C4-2B (cell line): ENCODE measurements around the gene TIMP3.

Source experiments
- ZFX ChIP-seq: fragments of 450-650 bp; IDR thresholded peaks from 2 replicates; pipeline ENCODE4 v1.6.1; 2017
- TF ChIP-seq, protein P1 (sequence below): fragments of 450-650 bp; conservative IDR thresholded peaks from 2 replicates; pipeline ENCODE4 v1.5.1; 2017; ENCODE audit warnings: mild to moderate bottlenecking

DNA sequence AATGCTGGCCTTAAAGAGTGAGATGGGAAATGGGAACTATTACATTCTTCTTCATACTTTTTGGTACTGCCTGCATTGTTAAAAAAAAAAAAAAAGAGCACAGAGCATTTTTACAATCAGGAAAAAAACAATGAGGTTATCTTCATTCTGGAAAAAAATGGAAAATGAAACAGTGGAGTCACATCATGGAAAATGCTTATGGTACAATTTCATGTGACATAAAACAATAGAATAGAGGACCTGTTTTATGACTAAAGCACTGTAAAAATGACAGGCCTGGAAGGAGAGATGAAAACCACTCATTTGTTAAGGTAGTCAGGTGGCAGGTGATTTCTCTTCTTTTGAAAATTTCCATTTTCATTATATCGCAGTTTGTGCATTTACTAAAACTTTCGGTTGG, 75.0 kb downstream of the TIMP3 start:
- TF ChIP-seq, protein P1, sequence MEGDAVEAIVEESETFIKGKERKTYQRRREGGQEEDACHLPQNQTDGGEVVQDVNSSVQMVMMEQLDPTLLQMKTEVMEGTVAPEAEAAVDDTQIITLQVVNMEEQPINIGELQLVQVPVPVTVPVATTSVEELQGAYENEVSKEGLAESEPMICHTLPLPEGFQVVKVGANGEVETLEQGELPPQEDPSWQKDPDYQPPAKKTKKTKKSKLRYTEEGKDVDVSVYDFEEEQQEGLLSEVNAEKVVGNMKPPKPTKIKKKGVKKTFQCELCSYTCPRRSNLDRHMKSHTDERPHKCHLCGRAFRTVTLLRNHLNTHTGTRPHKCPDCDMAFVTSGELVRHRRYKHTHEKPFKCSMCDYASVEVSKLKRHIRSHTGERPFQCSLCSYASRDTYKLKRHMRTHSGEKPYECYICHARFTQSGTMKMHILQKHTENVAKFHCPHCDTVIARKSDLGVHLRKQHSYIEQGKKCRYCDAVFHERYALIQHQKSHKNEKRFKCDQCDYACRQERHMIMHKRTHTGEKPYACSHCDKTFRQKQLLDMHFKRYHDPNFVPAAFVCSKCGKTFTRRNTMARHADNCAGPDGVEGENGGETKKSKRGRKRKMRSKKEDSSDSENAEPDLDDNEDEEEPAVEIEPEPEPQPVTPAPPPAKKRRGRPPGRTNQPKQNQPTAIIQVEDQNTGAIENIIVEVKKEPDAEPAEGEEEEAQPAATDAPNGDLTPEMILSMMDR, result no peak
- no peak for TF ChIP-seq ZFX
